ENCODE results near the gene GLYATL1B. TPM values are rescaled to one million over a fixed set of nuclear protein-coding genes. Genes with fewer than 3 reads are reported as not detected.
A peak's percentile ranks its signal among the peaks of the same experiment; 100 is the strongest.

GLYATL1B gene
- total and polyA plus RNA-seq, 10 of the 15 experiments (the other 5 are each of a cell fraction or from before 2014, with no cell fraction given) = 0.10 to 1.7 (median 0.24) TPM; not detected in 4

DNA sequence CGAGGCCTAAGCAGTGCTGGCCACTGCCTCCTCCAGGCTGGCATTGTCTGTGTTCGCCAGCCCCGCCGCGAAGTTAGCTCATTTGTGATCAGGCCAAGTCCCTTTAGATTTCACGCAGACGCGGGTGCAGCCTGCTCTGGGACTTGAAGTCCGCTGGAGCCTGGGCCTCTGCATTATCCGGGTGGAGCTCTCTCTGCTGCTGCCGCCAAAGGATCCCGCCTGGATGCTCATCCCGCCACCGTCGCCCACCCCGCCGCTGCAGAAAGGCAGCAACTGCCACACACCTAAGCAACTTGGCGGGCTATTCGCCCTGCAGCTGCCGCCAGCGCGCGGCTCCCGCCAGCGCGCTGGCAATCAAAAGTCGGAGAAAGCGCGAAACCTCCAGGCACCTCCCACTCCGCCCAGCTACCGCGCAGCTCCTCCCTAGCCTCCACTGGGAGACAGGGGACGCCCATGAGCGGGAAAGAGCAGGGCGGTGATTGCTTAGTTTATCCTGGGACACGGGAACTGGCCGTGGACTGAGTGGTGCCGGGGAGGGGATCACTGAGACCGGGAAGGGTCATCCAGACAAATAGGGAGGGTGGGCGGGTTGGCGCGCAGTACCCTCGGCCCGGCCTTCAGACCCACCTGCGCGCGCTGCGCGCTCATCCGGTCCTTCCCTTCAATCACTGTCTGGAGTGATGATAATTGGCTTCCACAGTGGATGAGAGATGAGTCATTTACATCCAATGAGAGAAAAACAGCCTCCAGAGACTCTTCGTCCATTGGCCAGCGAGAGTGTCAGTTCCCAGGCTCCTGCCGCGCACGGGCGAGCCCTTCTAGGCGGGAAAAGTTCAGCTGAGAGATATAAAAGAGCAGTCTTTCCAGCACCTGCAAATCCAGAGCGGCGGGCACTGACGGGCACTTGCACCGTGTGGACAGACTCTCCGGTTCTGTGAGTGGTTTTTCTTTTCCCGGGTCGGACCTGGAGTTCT, 20.5 kb downstream of the GLYATL1B start, which contains the start of gene FAM111B (continued):
- peak; percentile 90 for TF ChIP-seq ATF7 (IDR thresholded peaks at IDR 0.05; ENCODE audit: low read depth)
- TF ChIP-seq CBFB (IDR thresholded peaks at IDR 0.05; ENCODE audit: low read depth) = peak; percentile 54; the same call in 1 of the 2 replicates
- TF ChIP-seq YY1 (IDR thresholded peaks at IDR 0.05; ENCODE audit: low read depth, low read length) = 0 out of 2 replicates have a peak, but pooled peaks have one; percentile 15
- TF ChIP-seq POLR2AphosphoS5 (IDR thresholded peaks at IDR 0.05; ENCODE audit: low read length) = peak; percentile 91
- TF ChIP-seq JUNB (IDR thresholded peaks at IDR 0.05) = peak; percentile 51; the same call in 1 of the 2 replicates
- TF ChIP-seq, protein P1, sequence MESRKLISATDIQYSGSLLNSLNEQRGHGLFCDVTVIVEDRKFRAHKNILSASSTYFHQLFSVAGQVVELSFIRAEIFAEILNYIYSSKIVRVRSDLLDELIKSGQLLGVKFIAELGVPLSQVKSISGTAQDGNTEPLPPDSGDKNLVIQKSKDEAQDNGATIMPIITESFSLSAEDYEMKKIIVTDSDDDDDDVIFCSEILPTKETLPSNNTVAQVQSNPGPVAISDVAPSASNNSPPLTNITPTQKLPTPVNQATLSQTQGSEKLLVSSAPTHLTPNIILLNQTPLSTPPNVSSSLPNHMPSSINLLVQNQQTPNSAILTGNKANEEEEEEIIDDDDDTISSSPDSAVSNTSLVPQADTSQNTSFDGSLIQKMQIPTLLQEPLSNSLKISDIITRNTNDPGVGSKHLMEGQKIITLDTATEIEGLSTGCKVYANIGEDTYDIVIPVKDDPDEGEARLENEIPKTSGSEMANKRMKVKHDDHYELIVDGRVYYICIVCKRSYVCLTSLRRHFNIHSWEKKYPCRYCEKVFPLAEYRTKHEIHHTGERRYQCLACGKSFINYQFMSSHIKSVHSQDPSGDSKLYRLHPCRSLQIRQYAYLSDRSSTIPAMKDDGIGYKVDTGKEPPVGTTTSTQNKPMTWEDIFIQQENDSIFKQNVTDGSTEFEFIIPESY (IDR thresholded peaks at IDR 0.05) = no peak
- TF ChIP-seq TARDBP (IDR thresholded peaks at IDR 0.05; ENCODE audit: borderline replicate concordance) = no peak
- TF ChIP-seq SIN3A (IDR thresholded peaks at IDR 0.05; ENCODE audit: low read depth, low read length) = no peak
- TF ChIP-seq MYC (IDR thresholded peaks at IDR 0.05; ENCODE audit: insufficient read depth, insufficient read length, insufficient replicate concordance, low read length, severe bottlenecking) = no peak
- TF ChIP-seq JUND (IDR thresholded peaks at IDR 0.05; ENCODE audit: low read depth, low read length) = no peak
- TF ChIP-seq NRF1 (conservative IDR thresholded peaks at IDR 0.05; ENCODE audit: low read depth, low read length) = 0 out of 2 replicates have a peak, but pooled peaks have one; percentile 7
- TF ChIP-seq ATF2 (IDR thresholded peaks at IDR 0.05; ENCODE audit: low read length) = peak; percentile 92
- no peak for TF ChIP-seq ESRRA (IDR thresholded peaks at IDR 0.05; ENCODE audit: low read length)
- no peak for TF ChIP-seq FOXK2 (IDR thresholded peaks at IDR 0.05)
- no peak for TF ChIP-seq SUZ12 (IDR thresholded peaks at IDR 0.05; ENCODE audit: unreplicated experiment)
- TF ChIP-seq RCOR1 (conservative IDR thresholded peaks at IDR 0.05; ENCODE audit: low read depth, low read length) = no peak
- TF ChIP-seq SREBF1 (IDR thresholded peaks at IDR 0.05; ENCODE audit: low read length) = no peak
- no peak for TF ChIP-seq KLF5 (IDR thresholded peaks at IDR 0.05; ENCODE audit: partially characterized antibody)
- TF ChIP-seq, protein P2, sequence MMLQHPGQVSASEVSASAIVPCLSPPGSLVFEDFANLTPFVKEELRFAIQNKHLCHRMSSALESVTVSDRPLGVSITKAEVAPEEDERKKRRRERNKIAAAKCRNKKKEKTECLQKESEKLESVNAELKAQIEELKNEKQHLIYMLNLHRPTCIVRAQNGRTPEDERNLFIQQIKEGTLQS (IDR thresholded peaks at IDR 0.05; ENCODE audit: borderline replicate concordance, extremely low read depth, low read depth, low read length) = no peak
- no peak for TF ChIP-seq MTA2 (IDR thresholded peaks at IDR 0.05; ENCODE audit: low read depth)
- TF ChIP-seq BHLHE40 (IDR thresholded peaks at IDR 0.05; ENCODE audit: borderline replicate concordance in 1 of 2, low read depth in 2 of 2, low read length in 1 of 2) = peak; percentile 93 to 96
- no peak for TF ChIP-seq ZBED1 (IDR thresholded peaks at IDR 0.05; ENCODE audit: borderline replicate concordance)
- TF ChIP-seq, protein P3, sequence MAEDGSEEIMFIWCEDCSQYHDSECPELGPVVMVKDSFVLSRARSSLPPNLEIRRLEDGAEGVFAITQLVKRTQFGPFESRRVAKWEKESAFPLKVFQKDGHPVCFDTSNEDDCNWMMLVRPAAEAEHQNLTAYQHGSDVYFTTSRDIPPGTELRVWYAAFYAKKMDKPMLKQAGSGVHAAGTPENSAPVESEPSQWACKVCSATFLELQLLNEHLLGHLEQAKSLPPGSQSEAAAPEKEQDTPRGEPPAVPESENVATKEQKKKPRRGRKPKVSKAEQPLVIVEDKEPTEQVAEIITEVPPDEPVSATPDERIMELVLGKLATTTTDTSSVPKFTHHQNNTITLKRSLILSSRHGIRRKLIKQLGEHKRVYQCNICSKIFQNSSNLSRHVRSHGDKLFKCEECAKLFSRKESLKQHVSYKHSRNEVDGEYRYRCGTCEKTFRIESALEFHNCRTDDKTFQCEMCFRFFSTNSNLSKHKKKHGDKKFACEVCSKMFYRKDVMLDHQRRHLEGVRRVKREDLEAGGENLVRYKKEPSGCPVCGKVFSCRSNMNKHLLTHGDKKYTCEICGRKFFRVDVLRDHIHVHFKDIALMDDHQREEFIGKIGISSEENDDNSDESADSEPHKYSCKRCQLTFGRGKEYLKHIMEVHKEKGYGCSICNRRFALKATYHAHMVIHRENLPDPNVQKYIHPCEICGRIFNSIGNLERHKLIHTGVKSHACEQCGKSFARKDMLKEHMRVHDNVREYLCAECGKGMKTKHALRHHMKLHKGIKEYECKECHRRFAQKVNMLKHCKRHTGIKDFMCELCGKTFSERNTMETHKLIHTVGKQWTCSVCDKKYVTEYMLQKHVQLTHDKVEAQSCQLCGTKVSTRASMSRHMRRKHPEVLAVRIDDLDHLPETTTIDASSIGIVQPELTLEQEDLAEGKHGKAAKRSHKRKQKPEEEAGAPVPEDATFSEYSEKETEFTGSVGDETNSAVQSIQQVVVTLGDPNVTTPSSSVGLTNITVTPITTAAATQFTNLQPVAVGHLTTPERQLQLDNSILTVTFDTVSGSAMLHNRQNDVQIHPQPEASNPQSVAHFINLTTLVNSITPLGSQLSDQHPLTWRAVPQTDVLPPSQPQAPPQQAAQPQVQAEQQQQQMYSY (CRISPR knock-in tag; IDR thresholded peaks at IDR 0.05) = no peak

All from GM12878 (cell line).